Middle frontal gyrus (tissue), 1 donor: ENCODE data around the gene AQP1.

ENCODE experiments used
- DNase-seq: peaks from one replicate; pipeline ENCODE4 v3.0.0-alpha.2; 2015; ENCODE audit warnings: low spot score; ENCODE audit errors: extremely low spot score

Gene AQP1

GRCh38 chr7:30934225-30934624 lies 22.6 kb downstream of the AQP1 start:
- no peak for DNase-seq

GRCh38 chr7:30934732-30935568 lies 23.3 kb downstream of the AQP1 start:
- no peak for DNase-seq

- no peak for DNase-seq
Observed at GRCh38 chr7:30935569-30935877, 23.9 kb downstream of the AQP1 start.

- no peak for DNase-seq
Observed at GRCh38 chr7:30936650-30937245, 25.1 kb downstream of the AQP1 start.

GRCh38 chr7:30937416-30937815 lies 25.8 kb downstream of the AQP1 start:
- DNase-seq = no peak

- DNase-seq = peak; percentile 18
Observed at GRCh38 chr7:30938435-30939316, 27.0 kb downstream of the AQP1 start.

GRCh38 chr7:30941582-30942323 lies 30.1 kb downstream of the AQP1 start:
- DNase-seq = no peak

GRCh38 chr7:30950197-30950596 lies 38.5 kb downstream of the AQP1 start:
- DNase-seq = no peak

- DNase-seq = no peak
Observed at GRCh38 chr7:30954914-30955313, 43.3 kb downstream of the AQP1 start.

- DNase-seq = no peak
Observed at GRCh38 chr7:30956704-30957103, 45.1 kb downstream of the AQP1 start.

- no peak for DNase-seq
Observed at GRCh38 chr7:30963842-30964241, 52.2 kb downstream of the AQP1 start, which contains the start of gene GHRHR. Gene GHRHR (plus strand): TSS chr7:30963953. CDS start chr7:30964069, 116 bp downstream.

GRCh38 chr7:30965372-30965771 lies 53.7 kb downstream of the AQP1 start:
- DNase-seq = no peak

- no peak for DNase-seq
Observed at GRCh38 chr7:30965883-30966282, 54.2 kb downstream of the AQP1 start.

GRCh38 chr7:30968294-30968693 lies 56.6 kb downstream of the AQP1 start:
- DNase-seq = no peak

GRCh38 chr7:30968747-30969603 lies 57.3 kb downstream of the AQP1 start:
- no peak for DNase-seq

GRCh38 chr7:30969604-30969970 lies 57.9 kb downstream of the AQP1 start:
- no peak for DNase-seq

GRCh38 chr7:30970074-30970473 lies 58.4 kb downstream of the AQP1 start:
- no peak for DNase-seq

GRCh38 chr7:30970594-30971094 lies 59.0 kb downstream of the AQP1 start:
- DNase-seq = no peak

GRCh38 chr7:30971440-30971839 lies 59.8 kb downstream of the AQP1 start:
- no peak for DNase-seq

GRCh38 chr7:30971840-30972563 lies 60.3 kb downstream of the AQP1 start:
- DNase-seq = no peak
